HPDE6-E6E7 (cell line): ENCODE data around the gene AP5Z1.

Experiments
- DNase-seq: peaks from one replicate; pipeline ENCODE4 v3.0.0; 2011; ENCODE audit warnings: missing footprints; ENCODE audit errors: extremely low spot score

Gene AP5Z1

GRCh38 chr7:4840079-4840501 lies 64.7 kb downstream of the AP5Z1 start:
- no peak for DNase-seq
